HCT116 (cell line): ENCODE measurements around the gene QSOX1. TPM values are rescaled to one million over a fixed set of nuclear protein-coding genes. Genes with fewer than 3 reads are reported as not detected.

ENCODE experiments used
- ATAC-seq: fragments of 200-7000 bp; cut with Tn5 transposase; 2 replicates; pipeline ENCODE4 v1.9.1; 2020; ENCODE audit warnings: mild to moderate bottlenecking, moderate library complexity
- BruUV-seq: library from RNA; stranded (reverse); fragments of 400-500 nt; replicated peaks from 2 replicates; lab custom pipeline; 2021; lab: Mats Ljungman, UMichigan
- CTCF ChIA-PET: fragments of 300-600 bp; sonication (Branson Sonifier 250); formaldehyde crosslinking; loops from one replicate; lab custom pipeline; 2021; ENCODE audit warnings: antibody characterized with exemption; lab: Charles Lee
- POLR2A ChIA-PET: fragments of 300-600, 350-600 bp; sonication (Branson Sonifier 250); formaldehyde crosslinking; loops from one replicate; lab custom pipeline; 2021; ENCODE audit warnings: antibody characterized with exemption; lab: Charles Lee
- RAD21 ChIA-PET, 2 experiments: fragments of 300-600 bp; sonication (Branson Sonifier 250); formaldehyde crosslinking; loops; one replicate each; lab custom pipeline; 2023; ENCODE audit warnings: low total read pairs in 2 of 2; ENCODE audit not compliant: uncharacterized antibody in 2 of 2, unreplicated experiment in 2 of 2, low non-redundant PET in 1 of 2; lab: Charles Lee
- DNase-seq: peaks from one replicate; pipeline ENCODE4 v3.0.0-alpha.2; 2010; ENCODE audit warnings: low read depth, low spot score
- H2AFZ ChIP-seq: fragments of 200-600 bp; shearing (Covaris generic), sonication (generic); 2 replicates; pipeline ENCODE4 v1.6.1; 2017; ENCODE audit warnings: low read depth, mixed run types, mixed read lengths, antibody characterized with exemption, low read length; ENCODE audit not compliant: poor library complexity, severe bottlenecking
- H3K27ac ChIP-seq: 2 replicates; pipeline ENCODE4 v1.5.1; 2012; ENCODE audit warnings: low read depth, low read length
- H3K27me3 ChIP-seq: fragments of 200-600 bp; sonication (generic); 2 replicates; pipeline ENCODE4 v1.6.1; 2016; ENCODE audit warnings: mixed run types, low read length, mixed read lengths; ENCODE audit not compliant: insufficient read depth
- H3K36me3 ChIP-seq, 2 experiments: fragments of 200-500 bp in 1 of 2; fragments of 200-600 bp in 1 of 2; sonication (Bioruptor generic) in 1 of 2; sonication (generic) in 1 of 2; 2 replicates each; pipeline versions ENCODE4 v1.5.1 to v1.6.1; 2014 to 2016; ENCODE audit warnings: low read length in 2 of 2, inconsistent platforms in 1 of 2, mixed read lengths in 1 of 2, mixed run types in 1 of 2; ENCODE audit not compliant: insufficient read depth in 2 of 2, control insufficient read depth in 1 of 2
- H3K4me1 ChIP-seq, 2 experiments: fragments of 200-600 bp in 1 of 2; sonication (generic) in 1 of 2; 2 replicates each; pipeline versions ENCODE4 v1.5.1 to v1.6.1; 2012 to 2017; ENCODE audit warnings: low read length in 2 of 2, inconsistent platforms in 1 of 2, mild to moderate bottlenecking in 1 of 2, mixed read lengths in 1 of 2, mixed run types in 1 of 2, moderate library complexity in 1 of 2; ENCODE audit not compliant: insufficient read depth in 2 of 2, control insufficient read depth in 1 of 2
- H3K4me2 ChIP-seq: fragments of 200-600 bp; sonication (generic); 2 replicates; pipeline ENCODE4 v1.6.1; 2017; ENCODE audit warnings: mixed run types, low read length, mixed read lengths
- H3K4me3 ChIP-seq, 2 experiments: fragments of 200-600 bp in 1 of 2; sonication (generic) in 1 of 2; replicated peaks in 1 of 2; 2 replicates each; pipeline ENCODE4 v1.5.1; 2011 to 2016; ENCODE audit warnings: low read length in 2 of 2, control low read depth in 1 of 2, low read depth in 1 of 2, mild to moderate bottlenecking in 1 of 2, mixed read lengths in 1 of 2, mixed run types in 1 of 2
- H3K79me2 ChIP-seq: fragments of 200-600 bp; sonication (generic); 2 replicates; pipeline ENCODE4 v1.6.1; 2017; ENCODE audit warnings: mild to moderate bottlenecking, mixed run types, low read length, moderate library complexity, mixed read lengths; ENCODE audit not compliant: insufficient read depth
- H3K9ac ChIP-seq: fragments of 200-600 bp; sonication (generic); 2 replicates; pipeline ENCODE4 v1.6.1; 2016; ENCODE audit warnings: low read length, mixed read lengths
- H3K9me2 ChIP-seq: fragments of 200-600 bp; sonication (generic), shearing (Covaris generic); 2 replicates; pipeline ENCODE4 v1.6.1; 2017; ENCODE audit warnings: mixed run types, mild to moderate bottlenecking, moderate library complexity; ENCODE audit not compliant: insufficient read depth
- H3K9me3 ChIP-seq, 2 experiments: fragments of 200-500 bp in 1 of 2; fragments of 200-600 bp in 1 of 2; sonication (Bioruptor generic) in 1 of 2; sonication (generic) in 1 of 2; 2 replicates each; pipeline ENCODE4 v1.6.1; 2014 to 2017; ENCODE audit warnings: low read length in 2 of 2, mixed read lengths in 2 of 2, inconsistent platforms in 1 of 2, low read depth in 1 of 2, mild to moderate bottlenecking in 1 of 2, mixed run types in 1 of 2, moderate library complexity in 1 of 2; ENCODE audit not compliant: control insufficient read depth in 1 of 2, insufficient read depth in 1 of 2
- H4K20me1 ChIP-seq: fragments of 200-600 bp; sonication (generic), shearing (Covaris generic); 2 replicates; pipeline ENCODE4 v1.6.1; 2017; ENCODE audit warnings: mixed run types, mild to moderate bottlenecking, moderate library complexity; ENCODE audit not compliant: insufficient read depth
- CBX3 ChIP-seq: IDR thresholded peaks from 2 replicates; pipeline ENCODE4 v1.6.1; 2012; ENCODE audit warnings: low read depth
- CEBPB ChIP-seq: IDR thresholded peaks from 2 replicates; pipeline ENCODE4 v1.6.1; 2012; ENCODE audit warnings: low read depth
- CTCF ChIP-seq, 3 experiments: fragments of 200-600 bp in 1 of 3; sonication (generic) in 1 of 3; IDR thresholded peaks in 2 of 3; conservative IDR thresholded peaks in 1 of 3; 2 replicates each; pipeline ENCODE4 v1.5.1; 2012 to 2017; ENCODE audit warnings: low read depth in 2 of 3, low read length in 2 of 3, antibody characterized with exemption in 1 of 3, borderline replicate concordance in 1 of 3, control low read depth in 1 of 3, mild to moderate bottlenecking in 1 of 3, mixed read lengths in 1 of 3, mixed run types in 1 of 3, moderate library complexity in 1 of 3; ENCODE audit not compliant: insufficient read depth in 1 of 3
- ELF1 ChIP-seq: IDR thresholded peaks from 2 replicates; pipeline ENCODE4 v1.6.1; 2012; ENCODE audit warnings: low read depth, borderline replicate concordance
- EZH2 ChIP-seq: fragments of 200-600 bp; sonication (generic); IDR thresholded peaks from 2 replicates; pipeline ENCODE4 v1.6.1; 2017; ENCODE audit warnings: antibody characterized with exemption, mixed run types
- EZH2phosphoT487 ChIP-seq: fragments of 200-600 bp; IDR thresholded peaks from 2 replicates; pipeline ENCODE4 v1.6.1; 2018; ENCODE audit warnings: antibody characterized with exemption, borderline replicate concordance
- FOSL1 ChIP-seq: IDR thresholded peaks from 2 replicates; pipeline ENCODE4 v1.6.1; 2012; ENCODE audit warnings: low read depth
- JUND ChIP-seq: IDR thresholded peaks from 2 replicates; pipeline ENCODE4 v1.6.1; 2012
- MAX ChIP-seq: IDR thresholded peaks from 2 replicates; pipeline ENCODE4 v1.6.1; 2012
- POLR2A ChIP-seq: IDR thresholded peaks from 2 replicates; pipeline ENCODE4 v1.7.0; 2011; ENCODE audit warnings: borderline replicate concordance; ENCODE audit not compliant: insufficient read depth, insufficient read length; ENCODE audit errors: extremely low read depth
- POLR2AphosphoS5 ChIP-seq: IDR thresholded peaks from 2 replicates; pipeline ENCODE4 v1.6.1; 2011; ENCODE audit warnings: mild to moderate bottlenecking, low read depth, low read length, moderate library complexity
- RAD21 ChIP-seq: IDR thresholded peaks from 2 replicates; pipeline ENCODE4 v1.6.1; 2012; ENCODE audit warnings: low read depth, mild to moderate bottlenecking
- REST ChIP-seq: IDR thresholded peaks from 2 replicates; pipeline ENCODE4 v1.6.1; 2012; ENCODE audit warnings: low read depth
- SIN3A ChIP-seq: IDR thresholded peaks from 2 replicates; pipeline ENCODE4 v1.6.1; 2012; ENCODE audit warnings: low read depth
- SP1 ChIP-seq: IDR thresholded peaks from 2 replicates; pipeline ENCODE4 v1.6.1; 2012; ENCODE audit warnings: low read depth
- TCF7L2 ChIP-seq: IDR thresholded peaks from 2 replicates; pipeline ENCODE4 v1.7.0; 2011; ENCODE audit warnings: borderline replicate concordance, inconsistent platforms; ENCODE audit not compliant: insufficient read depth, insufficient read length; ENCODE audit errors: extremely low read depth
- YY1 ChIP-seq: IDR thresholded peaks from 2 replicates; pipeline ENCODE4 v1.6.1; 2011; ENCODE audit warnings: low read length, low read depth, moderate library complexity, mild to moderate bottlenecking; ENCODE audit not compliant: insufficient replicate concordance; ENCODE audit errors: extremely low read depth
- ZBTB33 ChIP-seq: IDR thresholded peaks from 2 replicates; pipeline ENCODE4 v1.6.1; 2011; ENCODE audit warnings: mild to moderate bottlenecking, low read length, moderate library complexity; ENCODE audit not compliant: insufficient replicate concordance; ENCODE audit errors: extremely low read depth
- ZFX ChIP-seq: fragments of 450-650 bp; IDR thresholded peaks from 2 replicates; pipeline ENCODE4 v1.6.1; 2017
- intact Hi-C: fragments of 100-400 bp; cut with micrococcal nuclease; formaldehyde crosslinking; loops from 2 replicates; pipeline ENCODE4 v1.10.0; 2022
- total RNA-seq: library from RNA; stranded (reverse); gene quantifications from one replicate; pipeline ENCODE4 v1.2.1, GENCODE V29; 2021; ENCODE audit not compliant: unreplicated experiment
- TF ChIP-seq, protein P1 (sequence below): IDR thresholded peaks from 2 replicates; pipeline ENCODE4 v1.6.1; 2012

The QSOX1 gene
- total RNA-seq, 1 experiment from 2014 or later = 89.2 TPM

- CTCF ChIA-PET = no interaction called here
Observed at GRCh38 chr1:180173952-180174351, 19.3 kb downstream of the QSOX1 start.

More at GRCh38 chr1:180173952-180174351, 19.3 kb downstream of the QSOX1 start:
- Histone ChIP-seq H3K79me2 (no peaks in the 10 kb centered on the region), H3K4me2 (no peak overlapping the region), H3K27me3 (no peaks in the 10 kb centered on the region), H3K9me2 (no peaks in the 10 kb centered on the region), H3K9me3 (no peaks in the 10 kb centered on the region), H3K27ac (no peak overlapping the region), H4K20me1 (no peaks in the 10 kb centered on the region), H3K36me3 (no peaks in the 10 kb centered on the region), H3K9ac (no peak overlapping the region), H3K4me1 (peaks cover 7 to 20% of the 10 kb centered on the region in 2 experiments), H2AFZ (no peak overlapping the region), H3K4me3 (no peak overlapping the region)
- ChIA-PET POLR2A (no interaction called here), RAD21 (no interaction called here)
- no peak for TF ChIP-seq EZH2phosphoT487
- TF ChIP-seq, protein P1, sequence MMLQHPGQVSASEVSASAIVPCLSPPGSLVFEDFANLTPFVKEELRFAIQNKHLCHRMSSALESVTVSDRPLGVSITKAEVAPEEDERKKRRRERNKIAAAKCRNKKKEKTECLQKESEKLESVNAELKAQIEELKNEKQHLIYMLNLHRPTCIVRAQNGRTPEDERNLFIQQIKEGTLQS = no peak
- no peak for TF ChIP-seq CEBPB
- TF ChIP-seq SP1 = no peak
- no peak for TF ChIP-seq REST
- no peak for TF ChIP-seq YY1
- TF ChIP-seq RAD21 = no peak
- no peak for TF ChIP-seq ELF1
- no peak for TF ChIP-seq EZH2
- TF ChIP-seq TCF7L2 = no peak
- no peak for TF ChIP-seq CBX3
- TF ChIP-seq MAX = no peak
- no peak for TF ChIP-seq ZBTB33
- TF ChIP-seq FOSL1 = no peak
- no peak for TF ChIP-seq POLR2A
- no peak for TF ChIP-seq JUND
- no peak for TF ChIP-seq POLR2AphosphoS5
- TF ChIP-seq CTCF (IDR thresholded peaks at IDR 0.05 in 2 of 3, conservative IDR thresholded peaks at IDR 0.05 in 1 of 3; ENCODE audit: borderline replicate concordance in 1 of 3, insufficient read depth in 1 of 3, low read depth in 2 of 3, low read length in 2 of 3) = no peak
- no peak for TF ChIP-seq ZFX
- no peak for TF ChIP-seq SIN3A
- intact Hi-C loops = no loop called here
- DNase-seq (no peak), ATAC-seq (no peak)
- BruUV-seq = no TSS peak
